ENCODE data around the gene TBC1D5.
A peak's percentile ranks its signal among the peaks of the same experiment; 100 is the strongest.
"Not testable (repeated sequence)": the region's sequence is repeated elsewhere in the genome, so short reads cannot be mapped to it uniquely, and the experiment has no call there.

TBC1D5 gene, protein sequence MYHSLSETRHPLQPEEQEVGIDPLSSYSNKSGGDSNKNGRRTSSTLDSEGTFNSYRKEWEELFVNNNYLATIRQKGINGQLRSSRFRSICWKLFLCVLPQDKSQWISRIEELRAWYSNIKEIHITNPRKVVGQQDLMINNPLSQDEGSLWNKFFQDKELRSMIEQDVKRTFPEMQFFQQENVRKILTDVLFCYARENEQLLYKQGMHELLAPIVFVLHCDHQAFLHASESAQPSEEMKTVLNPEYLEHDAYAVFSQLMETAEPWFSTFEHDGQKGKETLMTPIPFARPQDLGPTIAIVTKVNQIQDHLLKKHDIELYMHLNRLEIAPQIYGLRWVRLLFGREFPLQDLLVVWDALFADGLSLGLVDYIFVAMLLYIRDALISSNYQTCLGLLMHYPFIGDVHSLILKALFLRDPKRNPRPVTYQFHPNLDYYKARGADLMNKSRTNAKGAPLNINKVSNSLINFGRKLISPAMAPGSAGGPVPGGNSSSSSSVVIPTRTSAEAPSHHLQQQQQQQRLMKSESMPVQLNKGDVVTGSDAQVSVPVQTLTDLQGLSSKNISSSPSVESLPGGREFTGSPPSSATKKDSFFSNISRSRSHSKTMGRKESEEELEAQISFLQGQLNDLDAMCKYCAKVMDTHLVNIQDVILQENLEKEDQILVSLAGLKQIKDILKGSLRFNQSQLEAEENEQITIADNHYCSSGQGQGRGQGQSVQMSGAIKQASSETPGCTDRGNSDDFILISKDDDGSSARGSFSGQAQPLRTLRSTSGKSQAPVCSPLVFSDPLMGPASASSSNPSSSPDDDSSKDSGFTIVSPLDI

DNA sequence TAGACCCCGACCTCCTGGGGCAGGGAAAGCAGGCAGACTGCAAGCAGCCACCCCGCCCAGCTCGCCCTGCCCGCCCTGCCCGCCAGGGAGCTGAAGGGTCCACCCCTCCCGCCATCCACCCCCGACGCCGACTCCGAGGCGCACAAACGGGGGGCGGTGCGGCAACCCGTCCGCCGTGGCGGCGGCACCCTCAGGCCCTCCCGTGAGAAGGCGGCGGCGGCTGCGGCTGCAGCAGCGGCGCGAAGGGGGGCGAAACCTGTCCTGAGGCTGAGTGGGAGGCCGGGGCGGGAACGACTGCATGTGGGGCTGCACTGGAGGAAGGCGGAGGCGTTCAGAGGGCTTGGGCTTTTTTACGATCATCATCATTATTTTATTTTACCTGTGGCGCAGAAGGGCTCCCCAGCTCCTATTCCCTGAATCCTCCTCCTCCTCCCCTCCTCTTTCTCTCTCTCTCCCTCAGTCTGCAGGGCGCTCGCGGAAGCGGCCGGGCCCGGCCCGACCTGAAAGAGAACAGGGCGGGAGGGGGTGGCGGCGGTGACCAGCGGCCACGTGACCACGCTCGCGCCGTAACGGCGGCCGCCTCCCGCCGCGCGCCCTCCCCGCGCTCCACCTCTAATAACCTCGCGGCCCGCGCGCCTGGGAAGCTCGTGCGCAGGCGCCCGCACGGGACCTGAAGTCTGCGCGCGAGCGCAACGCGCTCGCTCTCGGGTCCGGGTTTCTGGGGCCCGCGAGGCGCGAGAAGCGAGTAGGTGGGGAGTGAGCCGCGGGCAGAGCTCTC is at the start of gene TBC1D5:
TSS of gene TBC1D5 (minus strand) at position 530 of the 778 bp plus-strand sequence. CDS start 234,061 bp downstream, outside the sequence.
- no peaks in the 10 kb centered on the region for H3K27me3 ChIP-seq (ENCODE audit: control insufficient read depth, insufficient read depth, low read length)
- peak within 1 kb of the TSS; percentile 70 for H3K9ac ChIP-seq (ENCODE audit: low read length)
- peak within 1 kb of the TSS; percentile 96 for H3K27ac ChIP-seq (ENCODE audit: low read depth, low read length)
- peaks cover 9% of the 10 kb centered on the region for H3K4me1 ChIP-seq (ENCODE audit: control insufficient read depth, insufficient read depth, low read length)
- no peaks in the 10 kb centered on the region for H3K36me3 ChIP-seq (ENCODE audit: control insufficient read depth, insufficient read depth, low read length)
- peak within 1 kb of the TSS; percentile 90 for H3K4me3 ChIP-seq (ENCODE audit: low read length)

DNA sequence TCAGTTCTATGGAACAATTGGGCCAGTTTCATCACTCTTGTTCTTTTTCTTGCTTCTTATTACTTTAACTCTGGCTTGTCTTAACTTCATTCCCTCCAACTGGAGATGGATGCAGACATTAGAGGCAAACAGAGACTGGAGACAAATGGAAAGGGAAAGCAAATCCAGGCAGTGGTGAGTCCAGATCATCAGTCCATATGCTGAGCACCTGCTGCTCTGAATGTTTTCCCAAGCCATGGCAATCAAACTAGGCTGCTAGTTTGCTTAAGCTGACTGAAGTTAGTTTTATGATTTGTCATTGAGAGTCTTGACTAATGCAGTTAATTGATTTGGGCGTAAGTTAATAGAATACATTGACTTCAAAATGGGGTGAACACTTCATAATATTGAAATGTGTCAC is 41.0 kb upstream of the TBC1D5 start:
- Histone ChIP-seq H3K4me3 (ENCODE audit: low read length) (no peak overlapping the region), H3K27me3 (ENCODE audit: control insufficient read depth, insufficient read depth, low read length) (no peaks in the 10 kb centered on the region), H3K36me3 (ENCODE audit: control insufficient read depth, insufficient read depth, low read length) (no peaks in the 10 kb centered on the region), H3K9ac (ENCODE audit: low read length) (no peak overlapping the region), H3K27ac (ENCODE audit: low read depth, low read length) (no peak overlapping the region), H3K4me1 (ENCODE audit: control insufficient read depth, insufficient read depth, low read length) (no peaks in the 10 kb centered on the region)

DNA sequence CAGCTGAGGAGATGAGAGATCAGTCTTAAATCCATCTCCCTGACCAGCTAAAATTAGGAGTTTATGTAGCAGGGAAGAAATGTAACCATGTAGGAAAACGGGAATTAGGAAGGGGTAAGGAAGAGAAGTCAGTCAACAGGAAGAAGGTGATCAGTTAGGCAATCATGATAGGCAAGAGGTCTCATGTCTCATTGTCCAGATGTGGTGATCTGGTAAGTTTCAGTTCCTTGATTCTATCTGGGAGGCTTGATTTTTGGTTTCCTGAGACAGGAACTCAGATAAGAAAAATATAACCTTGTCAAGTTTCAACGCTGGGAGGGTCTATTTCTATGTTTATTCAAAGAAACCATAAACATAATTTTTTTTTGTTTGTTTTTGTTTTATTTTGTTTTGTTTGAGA is 40.3 kb upstream of the TBC1D5 start:
- H3K27ac ChIP-seq (ENCODE audit: low read depth, low read length), result no peak overlapping the region

DNA sequence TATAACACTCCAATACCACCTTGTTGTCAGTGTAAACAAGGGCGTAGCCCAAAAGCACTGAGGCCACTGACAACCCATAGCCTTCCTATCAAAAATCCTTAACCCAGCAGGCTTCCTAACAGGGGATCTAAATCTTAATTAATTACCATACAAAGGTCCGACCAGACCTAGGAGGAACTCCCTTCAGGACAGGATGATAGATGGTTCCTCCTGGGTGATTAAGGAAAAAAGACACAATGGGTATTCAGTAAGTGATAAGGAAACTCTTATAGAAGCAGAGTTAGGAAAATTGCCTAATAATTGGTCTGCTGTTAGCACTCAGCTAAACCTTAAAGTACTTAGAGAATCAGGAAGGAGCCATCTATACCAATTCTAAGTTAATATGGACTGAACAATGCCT is 37.9 kb upstream of the TBC1D5 start:
- H3K9ac ChIP-seq (ENCODE audit: low read length); H3K27me3 ChIP-seq (ENCODE audit: control insufficient read depth, insufficient read depth, low read length); H3K27ac ChIP-seq (ENCODE audit: low read depth, low read length); H3K36me3 ChIP-seq (ENCODE audit: control insufficient read depth, insufficient read depth, low read length); H3K4me1 ChIP-seq (ENCODE audit: control insufficient read depth, insufficient read depth, low read length); H3K4me3 ChIP-seq (ENCODE audit: low read length): not testable (repeated sequence)

More for the DNA sequence above, 40.3 kb upstream of the TBC1D5 start:
- no peak overlapping the region for H3K9ac ChIP-seq (ENCODE audit: low read length)
- no peaks in the 10 kb centered on the region for H3K36me3 ChIP-seq (ENCODE audit: control insufficient read depth, insufficient read depth, low read length)
- no peaks in the 10 kb centered on the region for H3K4me1 ChIP-seq (ENCODE audit: control insufficient read depth, insufficient read depth, low read length)
- no peaks in the 10 kb centered on the region for H3K27me3 ChIP-seq (ENCODE audit: control insufficient read depth, insufficient read depth, low read length)
- H3K4me3 ChIP-seq (ENCODE audit: low read length), result no peak overlapping the region

DNA sequence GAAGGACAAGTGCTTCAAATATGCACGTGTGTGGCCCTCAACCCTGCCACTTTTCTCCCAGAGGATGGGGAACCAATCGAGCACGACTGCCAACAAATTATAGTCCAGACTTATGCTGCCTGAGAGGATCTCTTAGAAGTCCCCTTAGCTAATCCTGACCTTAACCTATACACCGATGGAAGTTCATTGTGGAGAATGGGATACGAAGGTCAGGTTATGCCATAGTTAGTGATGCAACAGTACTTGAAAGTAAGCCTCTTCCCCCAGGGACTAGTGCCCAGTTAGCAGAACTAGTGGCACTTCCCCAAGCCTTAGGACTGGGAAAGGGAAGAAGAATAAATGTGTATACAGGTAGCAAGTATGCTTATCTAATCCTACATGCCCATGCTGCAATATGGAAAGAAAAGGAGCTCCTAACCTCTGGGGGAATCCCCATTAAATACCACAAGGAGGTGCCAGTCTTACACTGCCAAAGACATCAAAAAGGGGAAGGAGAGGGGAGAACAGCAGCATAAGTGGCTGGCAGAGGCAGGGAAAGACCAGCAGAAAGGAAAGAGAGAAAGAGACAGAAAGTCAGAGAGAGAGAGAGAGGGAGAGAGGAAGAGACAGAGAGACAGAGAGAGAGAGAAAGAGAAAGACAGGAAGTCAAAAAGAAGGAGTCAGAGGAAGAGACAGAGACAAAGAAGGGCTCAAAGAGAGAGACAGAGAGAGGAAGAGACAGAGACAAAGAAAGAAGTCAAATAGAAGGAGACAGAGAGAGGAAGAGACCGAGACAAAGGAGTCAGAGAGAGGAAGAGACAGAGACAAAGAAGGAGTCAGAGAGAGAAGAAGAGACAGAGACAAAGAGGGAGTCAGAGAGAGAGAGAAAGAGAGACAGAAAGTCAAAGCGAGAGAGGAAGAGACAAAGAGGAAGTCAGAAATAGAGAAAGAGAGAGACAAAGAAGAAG is 37.1 kb upstream of the TBC1D5 start:
- not testable (repeated sequence) for H3K4me3 ChIP-seq (ENCODE audit: low read length); H3K4me1 ChIP-seq (ENCODE audit: control insufficient read depth, insufficient read depth, low read length); H3K27ac ChIP-seq (ENCODE audit: low read depth, low read length); H3K9ac ChIP-seq (ENCODE audit: low read length); H3K36me3 ChIP-seq (ENCODE audit: control insufficient read depth, insufficient read depth, low read length); H3K27me3 ChIP-seq (ENCODE audit: control insufficient read depth, insufficient read depth, low read length)

DNA sequence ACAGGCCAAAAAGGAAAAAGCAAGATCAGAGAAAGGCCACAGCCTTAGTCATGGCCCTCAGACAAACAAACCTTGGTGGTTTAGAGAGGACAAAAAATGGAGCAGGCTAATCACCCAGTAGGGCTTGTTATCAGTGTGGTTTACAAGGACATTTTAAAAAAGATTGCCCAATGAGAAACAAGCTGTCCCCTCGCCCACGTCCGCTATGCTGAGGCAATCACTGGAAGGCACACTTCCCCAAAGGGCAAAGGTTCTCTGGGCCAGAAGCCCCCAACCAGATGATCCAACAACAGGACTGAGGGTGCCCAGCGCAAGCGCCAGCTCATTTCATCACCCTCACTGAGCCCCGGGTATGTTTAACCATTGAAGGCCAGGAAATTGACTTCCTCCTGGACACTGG is 34.9 kb upstream of the TBC1D5 start:
- not testable (repeated sequence) for H3K4me1 ChIP-seq (ENCODE audit: control insufficient read depth, insufficient read depth, low read length); H3K27me3 ChIP-seq (ENCODE audit: control insufficient read depth, insufficient read depth, low read length); H3K9ac ChIP-seq (ENCODE audit: low read length)

DNA sequence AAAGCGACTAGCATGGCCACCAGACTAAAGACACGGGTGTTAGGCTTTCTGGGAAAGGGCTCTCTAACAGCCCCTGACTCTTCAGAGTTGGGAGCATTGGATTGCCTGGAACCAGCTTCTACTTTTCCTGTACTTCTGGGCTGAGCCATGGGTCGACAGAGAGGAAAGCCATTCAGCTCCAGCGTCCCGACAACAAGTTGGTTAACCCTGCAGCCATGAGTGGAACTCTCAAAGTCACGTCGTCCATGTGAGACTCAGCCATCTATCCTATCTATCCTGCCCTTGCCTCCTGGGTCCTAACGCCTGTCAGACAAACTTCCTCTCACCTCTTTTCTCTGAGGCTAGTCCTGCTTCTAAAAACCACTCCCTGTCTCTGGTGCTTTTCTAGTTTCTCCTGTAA is 32.6 kb upstream of the TBC1D5 start:
- Histone ChIP-seq H3K27ac (ENCODE audit: low read depth, low read length) (no peak overlapping the region), H3K4me3 (ENCODE audit: low read length) (no peak overlapping the region), H3K27me3 (ENCODE audit: control insufficient read depth, insufficient read depth, low read length) (no peaks in the 10 kb centered on the region), H3K36me3 (ENCODE audit: control insufficient read depth, insufficient read depth, low read length) (no peaks in the 10 kb centered on the region), H3K9ac (ENCODE audit: low read length) (no peak overlapping the region), H3K4me1 (ENCODE audit: control insufficient read depth, insufficient read depth, low read length) (no peaks in the 10 kb centered on the region)

More for the DNA sequence above, 34.9 kb upstream of the TBC1D5 start:
- not testable (repeated sequence) for H3K36me3 ChIP-seq (ENCODE audit: control insufficient read depth, insufficient read depth, low read length); H3K27ac ChIP-seq (ENCODE audit: low read depth, low read length); H3K4me3 ChIP-seq (ENCODE audit: low read length)

DNA sequence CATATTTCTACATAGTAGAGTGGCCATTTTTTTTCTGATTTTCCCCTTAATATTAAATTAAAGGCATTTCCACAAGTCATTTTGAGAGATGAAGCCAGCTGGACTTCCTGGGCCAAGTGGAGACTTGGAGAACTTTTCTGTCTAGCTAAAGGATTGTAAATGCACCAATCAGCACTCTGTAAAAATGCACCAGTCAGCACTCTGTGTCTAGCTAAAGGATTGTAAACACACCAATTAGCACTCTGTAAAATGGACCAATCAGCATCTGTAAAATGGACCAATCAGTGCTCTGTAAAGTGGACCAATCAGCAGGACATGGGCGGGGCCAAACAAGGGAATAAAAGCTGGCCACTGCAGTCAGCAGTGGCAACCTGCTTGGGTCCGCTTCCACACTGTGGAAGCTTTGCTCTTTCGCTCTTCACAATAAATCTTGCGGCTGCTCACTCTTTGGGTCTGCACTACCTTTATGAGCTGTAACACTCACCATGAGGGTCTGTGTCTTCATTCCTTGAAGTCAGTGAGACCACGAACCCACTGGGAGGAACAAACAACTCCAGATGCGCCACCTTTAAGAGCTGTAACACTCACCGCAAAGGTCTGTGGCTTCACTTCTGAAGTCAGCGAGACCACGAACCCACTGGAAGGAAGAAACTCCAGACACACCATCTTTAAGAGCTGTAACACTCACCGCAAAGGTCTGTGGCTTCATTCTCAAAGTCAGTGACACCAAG is 31.9 kb upstream of the TBC1D5 start:
- H3K4me3 ChIP-seq (ENCODE audit: low read length); H3K27ac ChIP-seq (ENCODE audit: low read depth, low read length); H3K9ac ChIP-seq (ENCODE audit: low read length); H3K27me3 ChIP-seq (ENCODE audit: control insufficient read depth, insufficient read depth, low read length); H3K36me3 ChIP-seq (ENCODE audit: control insufficient read depth, insufficient read depth, low read length); H3K4me1 ChIP-seq (ENCODE audit: control insufficient read depth, insufficient read depth, low read length): not testable (repeated sequence)

DNA sequence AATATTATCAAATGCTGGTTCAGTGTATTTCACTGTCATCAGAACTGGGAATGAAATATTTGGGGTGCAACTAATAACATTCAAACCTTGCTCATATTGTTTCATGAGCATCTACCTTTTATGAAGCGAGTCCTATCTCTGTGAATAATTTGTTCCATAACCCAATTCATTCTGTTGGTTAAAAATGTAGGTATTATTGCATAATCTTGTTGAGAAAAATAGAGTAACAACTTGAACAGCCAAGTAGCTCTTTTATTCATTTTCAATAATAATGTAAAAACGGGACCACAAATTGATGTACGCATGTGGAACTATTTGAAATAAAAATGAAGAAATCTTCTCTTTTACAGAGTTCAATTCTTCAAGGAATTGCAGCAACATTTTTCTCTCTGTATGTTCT is 30.1 kb upstream of the TBC1D5 start:
- H3K27ac ChIP-seq (ENCODE audit: low read depth, low read length), result no peak overlapping the region

DNA sequence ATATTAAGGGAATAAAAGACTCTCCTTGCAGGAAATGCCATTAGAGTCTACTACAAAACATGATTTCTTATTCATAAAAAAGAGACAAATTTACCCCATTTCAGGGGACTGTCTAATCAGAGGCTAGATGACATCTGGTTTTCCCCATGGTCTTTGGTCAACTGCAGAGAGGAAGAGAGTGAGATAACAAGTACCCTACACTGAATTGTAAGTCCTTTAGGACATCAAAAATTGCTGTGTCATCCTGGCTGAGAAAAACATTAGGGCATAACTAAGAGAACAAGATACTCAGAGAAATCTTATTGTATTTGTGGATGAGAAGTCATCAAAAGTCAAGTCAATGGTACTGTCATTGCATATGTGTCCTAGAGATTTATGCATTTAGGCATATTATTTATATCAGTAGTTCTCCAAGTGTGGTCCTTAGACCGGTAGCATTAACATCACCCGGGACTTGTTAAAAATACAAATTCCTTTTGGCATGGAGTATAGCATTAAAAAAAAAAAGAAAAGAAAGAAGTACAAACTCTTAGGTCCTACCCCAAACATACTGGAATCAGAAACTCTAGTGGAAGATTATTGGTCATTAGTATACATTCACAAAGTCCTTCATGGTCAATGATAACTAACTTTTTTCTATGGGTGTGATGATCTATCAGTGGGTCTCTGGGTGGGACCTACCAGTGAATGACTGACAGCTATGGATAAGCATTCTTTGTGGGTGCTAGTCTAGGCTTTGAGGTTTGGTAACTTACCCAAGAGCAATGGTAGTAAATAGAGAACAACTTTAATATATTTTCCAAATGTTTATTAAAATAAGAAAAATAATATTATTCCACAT is 29.0 kb upstream of the TBC1D5 start:
- Histone ChIP-seq H3K36me3 (ENCODE audit: control insufficient read depth, insufficient read depth, low read length) (no peaks in the 10 kb centered on the region), H3K9ac (ENCODE audit: low read length) (no peak overlapping the region), H3K27ac (ENCODE audit: low read depth, low read length) (no peak overlapping the region), H3K4me3 (ENCODE audit: low read length) (no peak overlapping the region), H3K4me1 (ENCODE audit: control insufficient read depth, insufficient read depth, low read length) (no peaks in the 10 kb centered on the region), H3K27me3 (ENCODE audit: control insufficient read depth, insufficient read depth, low read length) (no peaks in the 10 kb centered on the region)

More for the DNA sequence above, 30.1 kb upstream of the TBC1D5 start:
- H3K27me3 ChIP-seq (ENCODE audit: control insufficient read depth, insufficient read depth, low read length), result no peaks in the 10 kb centered on the region
- H3K36me3 ChIP-seq (ENCODE audit: control insufficient read depth, insufficient read depth, low read length), result no peaks in the 10 kb centered on the region
- no peak overlapping the region for H3K9ac ChIP-seq (ENCODE audit: low read length)
- H3K4me1 ChIP-seq (ENCODE audit: control insufficient read depth, insufficient read depth, low read length), result no peaks in the 10 kb centered on the region
- no peak overlapping the region for H3K4me3 ChIP-seq (ENCODE audit: low read length)
